ENCODE measurements around the gene TUSC2.

The TUSC2 gene

GRCh38 chr3:50370594-50370993, 42.6 kb upstream of the TUSC2 start:
- no peak overlapping the region for H3K4me3 ChIP-seq (ENCODE audit: low read depth, low read length)
- TF ChIP-seq, protein P1, sequence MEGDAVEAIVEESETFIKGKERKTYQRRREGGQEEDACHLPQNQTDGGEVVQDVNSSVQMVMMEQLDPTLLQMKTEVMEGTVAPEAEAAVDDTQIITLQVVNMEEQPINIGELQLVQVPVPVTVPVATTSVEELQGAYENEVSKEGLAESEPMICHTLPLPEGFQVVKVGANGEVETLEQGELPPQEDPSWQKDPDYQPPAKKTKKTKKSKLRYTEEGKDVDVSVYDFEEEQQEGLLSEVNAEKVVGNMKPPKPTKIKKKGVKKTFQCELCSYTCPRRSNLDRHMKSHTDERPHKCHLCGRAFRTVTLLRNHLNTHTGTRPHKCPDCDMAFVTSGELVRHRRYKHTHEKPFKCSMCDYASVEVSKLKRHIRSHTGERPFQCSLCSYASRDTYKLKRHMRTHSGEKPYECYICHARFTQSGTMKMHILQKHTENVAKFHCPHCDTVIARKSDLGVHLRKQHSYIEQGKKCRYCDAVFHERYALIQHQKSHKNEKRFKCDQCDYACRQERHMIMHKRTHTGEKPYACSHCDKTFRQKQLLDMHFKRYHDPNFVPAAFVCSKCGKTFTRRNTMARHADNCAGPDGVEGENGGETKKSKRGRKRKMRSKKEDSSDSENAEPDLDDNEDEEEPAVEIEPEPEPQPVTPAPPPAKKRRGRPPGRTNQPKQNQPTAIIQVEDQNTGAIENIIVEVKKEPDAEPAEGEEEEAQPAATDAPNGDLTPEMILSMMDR (IDR thresholded peaks at IDR 0.05; ENCODE audit: low read depth, low read length): no peak

GRCh38 chr3:50369012-50369670, 41.1 kb upstream of the TUSC2 start:
- TF ChIP-seq, protein P1 (IDR thresholded peaks at IDR 0.05; ENCODE audit: low read depth, low read length): no peak
- no peak overlapping the region for H3K4me3 ChIP-seq (ENCODE audit: low read depth, low read length)

GRCh38 chr3:50365842-50366220, 37.8 kb upstream of the TUSC2 start:
- no peak overlapping the region for H3K4me3 ChIP-seq (ENCODE audit: low read depth, low read length)

DNA sequence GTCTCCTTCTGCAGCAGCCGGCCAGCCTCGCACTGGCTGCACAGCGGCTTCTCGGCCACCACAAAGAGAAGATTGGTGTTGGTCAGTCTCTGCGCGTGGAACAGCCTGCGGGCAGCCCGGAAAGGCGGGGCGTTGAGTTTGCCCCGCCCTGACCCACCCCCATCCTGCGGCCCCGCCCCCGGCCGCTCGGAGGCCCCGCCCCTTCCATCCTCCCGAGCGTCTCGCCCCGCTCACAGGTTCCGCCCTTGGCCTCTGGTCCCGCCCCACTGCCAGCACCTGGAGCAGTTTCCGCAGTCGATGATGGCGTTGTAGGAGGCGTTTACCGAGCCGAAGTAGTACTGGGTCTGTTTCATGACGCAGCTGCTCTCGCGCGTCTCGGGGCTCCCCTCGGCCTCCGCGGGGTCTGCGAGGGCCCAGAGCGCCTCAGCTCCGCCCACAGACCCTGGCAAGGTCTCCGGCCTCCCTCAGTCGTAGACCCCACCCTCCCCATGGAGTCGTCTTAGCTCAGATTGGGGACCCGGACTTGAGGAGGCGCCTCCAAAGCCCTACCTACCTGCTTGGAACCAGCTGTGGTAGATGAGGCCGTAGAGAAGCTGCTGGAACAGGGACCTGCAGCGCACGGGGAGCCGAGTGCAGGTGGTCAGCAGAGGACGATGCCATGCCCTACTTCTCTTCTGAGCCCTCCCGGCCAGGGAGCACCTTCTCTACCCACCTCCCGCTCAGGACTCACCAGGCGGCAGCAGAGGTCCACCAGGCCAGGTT, 37.2 kb upstream of the TUSC2 start:
- peak overlapping the region; percentile 46 for H3K4me3 ChIP-seq (ENCODE audit: low read depth, low read length)

More at GRCh38 chr3:50365842-50366220, 37.8 kb upstream of the TUSC2 start:
- TF ChIP-seq, protein P1 (IDR thresholded peaks at IDR 0.05; ENCODE audit: low read depth, low read length): no peak

GRCh38 chr3:50364573-50365079, 36.6 kb upstream of the TUSC2 start:
- H3K4me3 ChIP-seq (ENCODE audit: low read depth, low read length): peak overlapping the region; percentile 44
- TF ChIP-seq, protein P1 (IDR thresholded peaks at IDR 0.05; ENCODE audit: low read depth, low read length): no peak

More for the DNA sequence above, 37.2 kb upstream of the TUSC2 start:
- TF ChIP-seq, protein P1 (IDR thresholded peaks at IDR 0.05; ENCODE audit: low read depth, low read length): no peak

- TF ChIP-seq, protein P1 (IDR thresholded peaks at IDR 0.05; ENCODE audit: low read depth, low read length): no peak
- no peak overlapping the region for H3K4me3 ChIP-seq (ENCODE audit: low read depth, low read length)
Observed at GRCh38 chr3:50359760-50360110, 31.7 kb upstream of the TUSC2 start.

Measured in WI38 (cell line).